Stimulated activated CD8-positive, alpha-beta memory T cell treated with anti-CD3 and anti-CD28 coated beads, Interleukin-12 subunit alpha, Interleukin-12 subunit beta, amount 100 ng/mL, for 4 hours (primary cell): ENCODE data around the gene COL2A1.
"Not testable (repeated sequence)": the region's sequence is repeated elsewhere in the genome, so short reads cannot be mapped to it uniquely, and the experiment has no call there.

Source experiments
- DNase-seq: peaks from one replicate; pipeline ENCODE4 v3.0.0-alpha.2; 2020; ENCODE audit warnings: low read depth

COL2A1 gene

GRCh38 chr12:47975036-47975620 is 29.1 kb downstream of the COL2A1 start:
- DNase-seq, result no peak

DNA sequence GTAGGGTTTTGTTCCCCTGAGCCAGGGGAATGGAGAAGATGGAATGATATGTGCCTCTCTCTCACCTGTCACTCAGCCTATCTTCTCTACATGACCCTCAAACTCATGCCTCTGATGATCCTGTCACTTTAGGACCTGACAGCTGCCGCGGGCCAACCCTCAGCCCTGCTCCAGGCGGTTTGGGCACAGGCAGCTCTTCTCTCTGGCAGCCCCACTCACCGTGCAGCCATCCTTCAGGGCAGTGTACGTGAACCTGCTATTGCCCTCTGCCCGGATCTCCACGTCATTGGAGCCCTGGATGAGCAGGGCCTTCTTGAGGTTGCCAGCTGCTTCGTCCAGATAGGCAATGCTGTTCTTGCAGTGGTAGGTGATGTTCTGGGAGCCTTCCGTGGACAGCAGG is 30.4 kb downstream of the COL2A1 start:
- DNase-seq, result no peak

DNA sequence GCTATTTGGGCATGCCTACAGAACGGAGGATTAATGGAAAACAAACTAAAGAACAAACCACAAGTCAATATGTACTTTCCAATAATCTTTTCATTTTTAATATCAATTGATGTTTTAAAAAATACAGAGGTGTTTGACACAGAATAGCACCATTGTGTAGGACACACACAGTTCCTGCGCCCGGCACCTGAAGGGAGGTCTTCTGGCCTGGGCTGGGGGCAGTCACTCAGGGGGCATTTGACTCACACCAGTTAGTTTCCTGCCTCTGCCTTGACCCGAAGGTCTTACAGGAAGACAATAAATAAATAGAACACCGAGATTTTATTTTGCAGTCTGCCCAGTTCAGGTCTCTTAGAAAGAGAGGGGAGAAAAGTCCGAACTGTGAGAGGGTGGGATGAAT is 31.4 kb downstream of the COL2A1 start:
- no peak for DNase-seq

GRCh38 chr12:47970843-47971242 is 33.4 kb downstream of the COL2A1 start:
- DNase-seq, result no peak

GRCh38 chr12:47969845-47970244 is 34.4 kb downstream of the COL2A1 start:
- DNase-seq, result no peak

DNA sequence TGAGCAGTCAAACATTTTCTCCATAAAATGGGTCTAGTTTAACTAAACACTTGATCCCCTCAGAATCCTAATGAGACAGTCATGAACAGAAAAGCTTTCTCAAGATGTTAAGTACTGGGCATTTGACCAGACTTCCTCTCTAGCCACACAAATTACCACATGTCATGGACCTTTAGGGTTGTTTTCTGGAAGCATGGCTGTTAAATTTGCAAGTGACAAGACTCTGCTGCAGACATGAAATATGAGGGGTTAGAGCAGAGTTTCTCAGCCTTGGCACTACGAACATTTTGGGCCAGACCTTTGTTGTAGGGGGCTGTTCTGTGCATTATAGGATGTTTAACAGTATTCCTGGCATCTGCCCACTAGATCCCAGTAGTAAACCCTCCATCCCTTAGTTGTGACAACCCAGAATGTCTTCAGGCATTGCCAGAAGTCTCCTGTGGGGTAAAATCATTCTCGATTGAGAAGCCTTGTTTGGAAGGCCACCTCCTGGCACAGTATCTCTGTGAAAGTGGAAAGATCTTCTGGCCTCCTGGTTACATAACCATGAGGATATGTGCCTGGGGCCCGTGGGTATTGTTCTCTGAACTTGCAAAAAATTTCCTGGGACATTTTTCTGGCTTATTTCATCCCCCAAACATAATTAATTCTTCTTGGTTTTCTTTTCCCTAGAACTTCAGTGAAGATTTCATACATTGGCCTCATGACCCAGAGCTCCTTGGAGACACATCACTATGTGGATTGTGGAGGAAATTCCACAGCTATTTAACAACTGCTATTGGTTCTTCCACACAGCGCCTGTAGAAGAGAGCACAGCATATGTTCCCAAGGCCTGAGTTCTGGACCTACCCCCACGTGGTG is 36.6 kb downstream of the COL2A1 start:
- no peak for DNase-seq

- no peak for DNase-seq
Measured at GRCh38 chr12:47965581-47965980, 38.7 kb downstream of the COL2A1 start.

GRCh38 chr12:47964106-47964728 is 40.1 kb downstream of the COL2A1 start:
- no peak for DNase-seq

DNA sequence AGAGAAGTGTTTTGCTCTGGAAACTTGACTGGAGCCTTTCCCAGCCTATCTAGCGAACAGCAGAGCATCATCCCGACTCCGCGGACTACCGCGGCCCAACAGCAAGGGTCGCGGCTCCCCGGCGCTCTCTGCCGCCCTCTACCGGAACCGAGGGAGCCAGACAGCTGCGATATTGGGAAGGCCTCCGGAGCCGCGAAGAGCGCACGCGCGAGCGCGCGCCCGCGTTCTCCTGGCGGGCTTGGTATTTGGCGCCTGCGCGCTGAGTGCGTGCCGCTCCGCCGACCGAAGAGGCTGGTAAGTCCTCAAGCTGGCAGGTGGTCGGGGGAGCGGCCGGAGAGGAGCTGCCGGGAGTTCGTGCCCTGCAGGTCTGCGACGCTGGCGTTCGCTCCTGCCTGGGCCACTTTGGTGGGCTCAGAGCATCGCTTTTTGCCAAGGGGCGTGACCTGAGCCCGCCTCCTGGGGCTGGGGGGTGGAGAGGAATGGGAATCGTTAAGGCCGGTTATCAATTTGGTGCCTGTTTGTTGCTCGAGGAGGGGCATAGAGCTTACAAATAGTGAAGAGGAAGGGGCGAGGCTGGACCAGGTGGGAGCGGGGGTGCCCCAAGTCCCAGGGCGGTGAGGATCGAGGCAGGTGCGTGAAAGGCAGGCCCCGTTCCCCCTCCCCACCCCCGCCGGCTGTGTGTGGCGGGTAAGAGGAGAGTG is 40.8 kb downstream of the COL2A1 start, which contains the start of gene TMEM106C:
Gene TMEM106C, plus strand, starts transcription at position 257 of the 701 bp plus-strand sequence. CDS start 641 bp downstream, outside the sequence.
- DNase-seq, result peak; percentile 82

DNA sequence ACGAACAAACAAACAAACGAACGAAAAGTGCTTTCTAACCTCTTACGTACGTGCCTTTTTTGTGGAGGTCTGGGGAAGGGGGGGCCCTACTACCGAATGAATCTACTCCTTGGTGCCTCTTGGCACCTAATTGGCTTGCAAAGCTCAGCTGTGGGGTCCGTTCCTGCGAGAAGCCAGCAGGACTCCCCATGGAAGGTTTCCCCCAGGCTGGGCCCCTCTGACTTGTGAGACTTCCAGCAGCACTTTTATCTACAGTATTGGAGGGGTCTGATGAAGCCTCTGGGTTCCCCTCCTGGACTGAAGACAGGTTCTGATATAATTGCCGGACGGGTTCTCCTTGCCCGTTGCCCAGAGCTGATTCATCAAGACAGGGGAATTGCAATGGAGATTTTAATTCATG is 42.1 kb downstream of the COL2A1 start:
- no peak for DNase-seq

DNA sequence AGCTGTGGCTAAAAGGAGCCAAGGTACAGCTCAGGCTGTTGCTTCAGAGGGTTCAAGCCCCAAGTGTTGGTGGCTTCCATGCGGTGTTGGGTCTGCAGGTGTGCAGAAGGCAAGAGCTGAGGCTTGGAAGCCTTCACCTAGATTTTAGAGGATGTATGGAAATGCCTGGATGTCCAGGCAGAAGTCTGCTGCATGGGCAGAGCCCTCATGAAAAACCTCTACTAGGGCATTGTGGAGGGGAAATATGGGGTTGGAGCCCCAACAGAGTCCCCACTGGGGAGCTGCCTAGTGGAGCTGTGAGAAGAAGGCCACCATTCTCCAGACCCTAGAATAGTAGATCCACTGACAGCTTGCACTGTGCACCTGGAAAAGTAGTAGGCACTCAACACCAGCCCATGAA is 46.6 kb downstream of the COL2A1 start:
- not testable (repeated sequence) for DNase-seq

DNA sequence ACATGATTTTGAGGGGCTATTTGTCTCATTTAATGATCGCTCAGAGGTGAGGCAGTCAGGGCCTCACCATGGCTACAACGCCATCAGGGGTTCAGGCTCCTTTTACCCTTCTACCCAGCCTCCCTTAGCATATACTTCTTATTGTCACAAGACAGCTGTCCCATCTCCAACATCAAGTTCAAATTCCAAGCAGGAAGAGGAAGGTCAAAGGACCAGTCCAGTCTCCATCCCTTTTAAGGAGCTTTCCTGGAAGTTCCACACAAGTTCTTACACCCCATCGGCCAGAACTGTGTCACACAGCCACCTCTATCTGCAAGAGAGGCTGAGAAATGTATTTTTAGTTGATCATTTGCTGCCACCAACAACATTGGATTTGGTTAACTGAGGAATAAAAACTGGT is 49.2 kb downstream of the COL2A1 start:
- no peak for DNase-seq

DNA sequence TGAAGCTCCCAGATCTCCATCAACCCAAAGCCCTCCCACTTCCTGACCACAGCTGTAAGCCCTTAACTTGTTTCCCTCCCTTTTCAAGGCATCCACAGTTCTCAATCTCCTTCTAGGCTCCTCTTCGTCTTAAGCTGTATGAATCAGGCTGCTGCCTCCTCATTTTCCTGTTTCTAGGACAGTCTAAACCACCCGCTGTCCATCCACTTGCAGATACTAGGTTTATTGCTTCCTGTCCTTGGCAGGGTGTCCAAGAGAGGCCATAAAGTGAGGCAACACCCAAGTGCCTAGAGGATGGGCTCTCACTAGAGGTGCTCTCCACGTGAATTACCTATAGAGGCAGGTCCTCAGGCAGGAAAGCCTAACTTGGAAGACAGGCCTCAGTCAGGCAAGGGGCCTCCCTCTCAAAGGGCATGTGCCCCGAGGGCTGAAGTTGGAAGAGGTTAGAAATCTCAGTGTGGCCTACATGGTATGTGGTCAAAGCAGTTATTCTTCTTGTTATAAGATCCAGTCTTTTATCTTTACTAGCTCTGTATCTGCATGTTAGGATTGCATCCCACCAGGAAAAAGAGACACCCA is 49.7 kb downstream of the COL2A1 start:
- DNase-seq, result no peak

- DNase-seq, result no peak
Measured at GRCh38 chr12:47954058-47954457, 50.2 kb downstream of the COL2A1 start.

DNA sequence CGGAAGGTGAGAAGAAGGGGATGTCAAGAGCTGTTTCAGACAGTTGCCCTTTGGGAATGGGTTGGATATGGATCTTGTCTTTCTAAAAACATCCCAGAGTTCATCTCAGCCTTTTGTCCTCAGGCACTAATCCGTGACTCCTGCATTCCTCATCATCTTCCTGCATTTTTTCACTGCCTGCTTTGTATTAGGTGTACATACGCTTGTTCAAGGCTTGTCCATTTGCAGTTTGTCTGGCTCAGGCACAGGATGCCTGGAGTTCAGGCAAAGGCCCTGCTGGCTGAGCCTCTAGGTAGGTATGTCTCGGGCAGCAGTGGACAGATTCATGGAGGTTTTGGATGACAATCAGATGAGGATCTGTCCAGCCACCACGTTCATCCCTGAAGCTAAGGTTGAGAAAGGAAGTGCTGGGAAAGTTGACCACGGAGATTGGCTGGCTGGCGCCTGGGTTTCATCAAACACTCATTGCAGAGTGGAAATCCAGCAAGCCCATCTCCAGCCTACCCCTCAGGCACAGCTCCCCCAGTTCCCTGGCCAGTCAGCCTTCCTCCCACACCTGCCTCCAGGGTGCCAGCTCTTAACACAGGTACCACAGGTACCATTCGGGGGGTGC is 53.3 kb downstream of the COL2A1 start:
- DNase-seq, result no peak

GRCh38 chr12:47949441-47950341 is 54.6 kb downstream of the COL2A1 start:
- no peak for DNase-seq

GRCh38 chr12:47947341-47947740 is 56.9 kb downstream of the COL2A1 start:
- DNase-seq, result no peak

DNA sequence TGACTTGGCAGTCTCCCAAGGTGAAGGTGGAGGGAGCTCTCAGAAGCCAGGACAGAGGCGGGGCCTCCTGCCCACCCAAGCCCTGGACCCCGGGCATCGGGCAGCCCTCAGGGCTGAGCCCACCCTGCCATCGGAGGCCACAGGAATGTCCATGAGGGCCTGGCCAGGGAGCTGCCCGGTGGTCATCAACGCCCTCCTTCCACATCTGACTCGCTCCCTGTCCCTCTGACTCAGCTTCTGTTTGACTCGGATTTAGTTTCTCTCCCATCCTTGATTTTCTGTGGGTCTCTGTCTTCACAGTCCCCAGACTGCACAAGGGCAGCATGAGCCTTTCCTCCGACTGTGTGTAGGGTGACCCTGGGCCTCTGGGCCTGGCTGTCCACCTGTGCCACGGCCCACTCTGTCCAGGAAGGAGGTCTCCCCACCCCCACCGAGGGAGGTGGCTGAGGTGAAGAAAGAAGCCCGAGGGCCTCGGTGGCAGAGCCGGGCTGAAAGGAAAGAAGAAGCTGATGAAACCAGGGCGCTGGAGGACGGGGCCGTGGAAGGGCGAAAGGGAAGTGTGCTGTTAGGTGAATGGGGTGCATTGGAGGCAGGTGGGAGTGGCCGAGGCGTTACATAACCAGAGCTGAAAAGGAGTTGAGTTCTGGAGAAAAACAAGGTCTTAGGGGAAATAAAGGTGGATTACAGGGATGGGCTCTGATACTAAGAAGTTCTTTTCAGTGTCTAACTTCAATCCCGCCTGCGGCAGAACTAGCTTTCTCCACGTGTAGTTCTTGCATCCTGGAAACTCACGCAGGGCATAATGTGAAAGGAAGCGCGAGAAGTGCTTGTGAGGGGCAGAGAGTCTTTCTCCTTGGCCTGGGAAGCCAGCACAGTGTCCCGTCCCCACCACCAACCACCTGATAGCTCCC is 57.6 kb downstream of the COL2A1 start:
- DNase-seq, result no peak

DNA sequence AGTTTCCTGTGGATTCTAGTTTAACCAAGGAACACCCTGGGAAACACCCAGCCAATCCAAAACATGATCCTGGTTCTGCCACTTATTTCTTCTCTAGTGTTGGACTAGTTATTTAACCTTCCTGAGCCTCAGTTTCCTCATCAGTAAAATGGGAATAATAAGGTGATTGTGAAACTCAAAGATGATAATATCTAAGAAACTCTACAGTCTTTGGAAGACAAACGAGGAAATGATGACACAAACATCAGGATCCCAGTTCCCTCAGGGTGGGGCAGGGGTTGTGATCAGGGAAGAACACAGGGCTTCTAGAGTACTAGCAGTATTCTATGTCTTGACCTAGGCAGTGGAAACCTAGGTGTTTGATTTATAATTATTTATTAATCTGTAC is 58.9 kb downstream of the COL2A1 start:
- no peak for DNase-seq
